ENCODE measurements around the gene UCHL1.

The UCHL1 gene

GRCh38 chr4:41267997-41268396 is 11.3 kb downstream of the UCHL1 start:
- TF ChIP-seq EGR1 (IDR thresholded peaks at IDR 0.05) (no peak), YY1 (IDR thresholded peaks at IDR 0.05; ENCODE audit: low read depth) (no peak), TAF1 (IDR thresholded peaks at IDR 0.05; ENCODE audit: low read depth) (no peak), USF1 (IDR thresholded peaks at IDR 0.05) (no peak), MAX (IDR thresholded peaks at IDR 0.05) (no peak), TEAD4 (IDR thresholded peaks at IDR 0.05) (no peak), CEBPB (IDR thresholded peaks at IDR 0.05) (no peak), TCF12 (IDR thresholded peaks at IDR 0.05; ENCODE audit: low read depth) (no peak), FOXM1 (IDR thresholded peaks at IDR 0.05; ENCODE audit: borderline replicate concordance, low read depth) (no peak), RAD21 (IDR thresholded peaks at IDR 0.05; ENCODE audit: low read depth) (no peak), REST (IDR thresholded peaks at IDR 0.05; ENCODE audit: low read depth) (no peak), ZBTB7A (IDR thresholded peaks at IDR 0.05; ENCODE audit: low read depth) (no peak), EP300 (IDR thresholded peaks at IDR 0.05; ENCODE audit: borderline replicate concordance) (no peak), NFIC (IDR thresholded peaks at IDR 0.05) (no peak), CREB1 (IDR thresholded peaks at IDR 0.05; ENCODE audit: low read depth) (no peak)

GRCh38 chr4:41268721-41269517 is 12.2 kb downstream of the UCHL1 start:
- TF ChIP-seq MAX (IDR thresholded peaks at IDR 0.05): no peak
- no peak for TF ChIP-seq NFIC (IDR thresholded peaks at IDR 0.05)
- TF ChIP-seq CREB1 (IDR thresholded peaks at IDR 0.05; ENCODE audit: low read depth): no peak
- no peak for TF ChIP-seq FOXM1 (IDR thresholded peaks at IDR 0.05; ENCODE audit: borderline replicate concordance, low read depth)
- TF ChIP-seq TCF12 (IDR thresholded peaks at IDR 0.05; ENCODE audit: low read depth): no peak
- no peak for TF ChIP-seq USF1 (IDR thresholded peaks at IDR 0.05)
- no peak for TF ChIP-seq TAF1 (IDR thresholded peaks at IDR 0.05; ENCODE audit: low read depth)
- TF ChIP-seq EP300 (IDR thresholded peaks at IDR 0.05; ENCODE audit: borderline replicate concordance): no peak
- no peak for TF ChIP-seq RAD21 (IDR thresholded peaks at IDR 0.05; ENCODE audit: low read depth)
- no peak for TF ChIP-seq REST (IDR thresholded peaks at IDR 0.05; ENCODE audit: low read depth)
- TF ChIP-seq ZBTB7A (IDR thresholded peaks at IDR 0.05; ENCODE audit: low read depth): no peak
- no peak for TF ChIP-seq TEAD4 (IDR thresholded peaks at IDR 0.05)
- TF ChIP-seq YY1 (IDR thresholded peaks at IDR 0.05; ENCODE audit: low read depth): no peak
- no peak for TF ChIP-seq CEBPB (IDR thresholded peaks at IDR 0.05)
- no peak for TF ChIP-seq EGR1 (IDR thresholded peaks at IDR 0.05)

- TF ChIP-seq TAF1 (IDR thresholded peaks at IDR 0.05; ENCODE audit: low read depth) (no peak), REST (IDR thresholded peaks at IDR 0.05; ENCODE audit: low read depth) (no peak), MAX (IDR thresholded peaks at IDR 0.05) (no peak)
These were observed 13.0 kb downstream of the UCHL1 start for GRCh38 chr4:41269682-41270081.

- TF ChIP-seq EP300 (IDR thresholded peaks at IDR 0.05; ENCODE audit: borderline replicate concordance) (no peak), CEBPB (IDR thresholded peaks at IDR 0.05) (no peak), CREB1 (IDR thresholded peaks at IDR 0.05; ENCODE audit: low read depth) (no peak), MAX (IDR thresholded peaks at IDR 0.05) (no peak), USF1 (IDR thresholded peaks at IDR 0.05) (no peak), TCF12 (IDR thresholded peaks at IDR 0.05; ENCODE audit: low read depth) (no peak), REST (IDR thresholded peaks at IDR 0.05; ENCODE audit: low read depth) (no peak), FOXM1 (IDR thresholded peaks at IDR 0.05; ENCODE audit: borderline replicate concordance, low read depth) (no peak), ZBTB7A (IDR thresholded peaks at IDR 0.05; ENCODE audit: low read depth) (no peak), RAD21 (IDR thresholded peaks at IDR 0.05; ENCODE audit: low read depth) (no peak), YY1 (IDR thresholded peaks at IDR 0.05; ENCODE audit: low read depth) (no peak), NFIC (IDR thresholded peaks at IDR 0.05) (no peak), TAF1 (IDR thresholded peaks at IDR 0.05; ENCODE audit: low read depth) (no peak), TEAD4 (IDR thresholded peaks at IDR 0.05) (no peak), EGR1 (IDR thresholded peaks at IDR 0.05) (no peak)
These were observed 23.3 kb downstream of the UCHL1 start for GRCh38 chr4:41280010-41280409.
